ENCODE results near the gene ANG.
A peak's percentile ranks its signal among the peaks of the same experiment; 100 is the strongest.

The ANG gene

GRCh38 chr14:20681348-20682126 is 7.0 kb upstream of the ANG start (continued):
- no peak for TF ChIP-seq ZNF132 (tag by site-specific recombination; IDR thresholded peaks at IDR 0.05; ENCODE audit: borderline replicate concordance)
- TF ChIP-seq ZNF677 (tag by site-specific recombination; IDR thresholded peaks at IDR 0.05) = no peak; the same call in none of the 2 replicates
- no peak for TF ChIP-seq ZNF350 (tag by site-specific recombination; IDR thresholded peaks at IDR 0.05)
- TF ChIP-seq EGR2 (tag by site-specific recombination; IDR thresholded peaks at IDR 0.05; ENCODE audit: low read depth) = peak; percentile 48; the same call in 1 of the 2 replicates
- no peak for TF ChIP-seq ZNF626 (tag by site-specific recombination; IDR thresholded peaks at IDR 0.05)
- TF ChIP-seq MYNN (tag by site-specific recombination; IDR thresholded peaks at IDR 0.05; ENCODE audit: borderline replicate concordance) = no peak
- no peak for TF ChIP-seq ZBTB49 (tag by site-specific recombination; IDR thresholded peaks at IDR 0.05; ENCODE audit: low read depth)
- TF ChIP-seq ZNF426 (tag by site-specific recombination; IDR thresholded peaks at IDR 0.05) = no peak
- no peak for TF ChIP-seq GFI1B (tag by site-specific recombination; IDR thresholded peaks at IDR 0.05)
- TF ChIP-seq ZSCAN23 (tag by site-specific recombination; IDR thresholded peaks at IDR 0.05) = 0 out of 2 replicates have a peak, but pooled peaks have one; percentile 8
- 0 out of 2 replicates have a peak, but pooled peaks have one; percentile 9 for TF ChIP-seq ZIC2 (tag by site-specific recombination; IDR thresholded peaks at IDR 0.05)
- no peak for TF ChIP-seq ZNF133 (tag by site-specific recombination; IDR thresholded peaks at IDR 0.05)
- TF ChIP-seq ZFP69B (tag by site-specific recombination; IDR thresholded peaks at IDR 0.05) = 0 out of 2 replicates have a peak, but pooled peaks have one; percentile 14
- no peak for TF ChIP-seq KLF9 (tag by site-specific recombination; IDR thresholded peaks at IDR 0.05; ENCODE audit: low read depth)
- no peak for TF ChIP-seq ZNF623 (tag by site-specific recombination; IDR thresholded peaks at IDR 0.05)
- TF ChIP-seq HOXD13 (CRISPR knock-in tag; IDR thresholded peaks at IDR 0.05; ENCODE audit: borderline replicate concordance) = no peak
- TF ChIP-seq SP2 (tag by site-specific recombination; IDR thresholded peaks at IDR 0.05) = no peak
- no peak for TF ChIP-seq ZNF146 (tag by site-specific recombination; IDR thresholded peaks at IDR 0.05)
- no peak for TF ChIP-seq ZNF791 (tag by site-specific recombination; IDR thresholded peaks at IDR 0.05)
- TF ChIP-seq ZSCAN18 (tag by site-specific recombination; IDR thresholded peaks at IDR 0.05) = no peak
- TF ChIP-seq ZNF513 (tag by site-specific recombination; IDR thresholded peaks at IDR 0.05) = peak; percentile 21; the same call in 1 of the 2 replicates
- TF ChIP-seq OSR2 (tag by site-specific recombination; IDR thresholded peaks at IDR 0.05) = peak; percentile 19; the same call in 1 of the 2 replicates
- TF ChIP-seq PRDM1 (tag by site-specific recombination; IDR thresholded peaks at IDR 0.05) = peak; percentile 89
- no peak for TF ChIP-seq ZNF266 (tag by site-specific recombination; IDR thresholded peaks at IDR 0.05; ENCODE audit: low read depth)
- TF ChIP-seq GLI2 (tag by site-specific recombination; IDR thresholded peaks at IDR 0.05; ENCODE audit: borderline replicate concordance, low read depth) = no peak; the same call in 1 of the 2 replicates
- no peak for TF ChIP-seq GLI4 (tag by site-specific recombination; IDR thresholded peaks at IDR 0.05)
- no peak for TF ChIP-seq ZNF423 (tag by site-specific recombination; IDR thresholded peaks at IDR 0.05)
- TF ChIP-seq TRIM28 (IDR thresholded peaks at IDR 0.05; ENCODE audit: borderline replicate concordance, low read length) = peak; percentile 94
- TF ChIP-seq ZNF174 (tag by site-specific recombination; IDR thresholded peaks at IDR 0.05) = no peak
- TF ChIP-seq ZNF664 (tag by site-specific recombination; IDR thresholded peaks at IDR 0.05) = no peak
- TF ChIP-seq ZNF114 (tag by site-specific recombination; IDR thresholded peaks at IDR 0.05) = no peak
- TF ChIP-seq ZNF394 (tag by site-specific recombination; IDR thresholded peaks at IDR 0.05; ENCODE audit: borderline replicate concordance) = peak; percentile 53; the same call in 1 of the 2 replicates
- TF ChIP-seq ZNF274 (IDR thresholded peaks at IDR 0.05; ENCODE audit: low read length) = no peak
- no peak for TF ChIP-seq ZNF274 (tag by site-specific recombination; IDR thresholded peaks at IDR 0.05; ENCODE audit: borderline replicate concordance)
